GM19193 (cell line): ENCODE results near the gene ZNF385A.

Source experiments
- POLR2A ChIP-seq: IDR thresholded peaks from 4 replicates; pipeline ENCODE4 v1.6.1; 2011; ENCODE audit not compliant: insufficient read depth, insufficient read length; ENCODE audit errors: extremely low read depth

The ZNF385A gene

DNA sequence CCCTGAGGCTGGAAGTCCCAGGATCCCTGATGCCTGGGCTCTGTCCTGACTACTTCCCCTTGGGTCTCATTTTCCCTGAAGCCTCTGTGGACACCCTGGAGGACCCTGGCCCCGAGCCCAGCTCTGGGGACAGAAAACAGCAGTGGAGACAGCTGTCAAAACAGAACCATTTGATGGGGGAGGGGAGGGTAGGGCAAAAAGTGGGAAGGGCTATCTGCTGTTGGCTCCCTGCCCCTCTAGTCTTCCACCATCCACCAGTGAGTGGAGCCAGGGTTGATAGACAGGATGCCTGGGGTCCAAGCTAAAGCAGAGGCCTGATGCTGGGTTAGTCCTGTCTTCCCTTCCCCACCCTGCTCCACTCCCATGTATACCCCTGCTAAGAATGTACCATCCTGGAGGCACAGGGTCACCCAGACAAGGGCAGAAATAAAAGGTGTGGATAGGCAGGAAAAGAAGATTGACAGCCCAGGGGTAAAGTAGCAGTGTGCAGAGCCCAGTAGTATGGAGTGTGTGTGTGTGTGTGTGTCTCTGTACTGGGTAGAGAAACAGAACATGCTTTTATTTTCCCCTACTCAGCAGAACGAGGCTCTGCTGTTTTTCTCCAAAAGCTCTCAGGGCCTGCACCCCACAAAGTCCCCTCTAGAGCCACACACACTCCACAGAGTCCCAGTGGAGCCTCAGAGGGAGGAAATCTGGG, 9.8 kb downstream of the ZNF385A start:
- no peak for TF ChIP-seq POLR2A

DNA sequence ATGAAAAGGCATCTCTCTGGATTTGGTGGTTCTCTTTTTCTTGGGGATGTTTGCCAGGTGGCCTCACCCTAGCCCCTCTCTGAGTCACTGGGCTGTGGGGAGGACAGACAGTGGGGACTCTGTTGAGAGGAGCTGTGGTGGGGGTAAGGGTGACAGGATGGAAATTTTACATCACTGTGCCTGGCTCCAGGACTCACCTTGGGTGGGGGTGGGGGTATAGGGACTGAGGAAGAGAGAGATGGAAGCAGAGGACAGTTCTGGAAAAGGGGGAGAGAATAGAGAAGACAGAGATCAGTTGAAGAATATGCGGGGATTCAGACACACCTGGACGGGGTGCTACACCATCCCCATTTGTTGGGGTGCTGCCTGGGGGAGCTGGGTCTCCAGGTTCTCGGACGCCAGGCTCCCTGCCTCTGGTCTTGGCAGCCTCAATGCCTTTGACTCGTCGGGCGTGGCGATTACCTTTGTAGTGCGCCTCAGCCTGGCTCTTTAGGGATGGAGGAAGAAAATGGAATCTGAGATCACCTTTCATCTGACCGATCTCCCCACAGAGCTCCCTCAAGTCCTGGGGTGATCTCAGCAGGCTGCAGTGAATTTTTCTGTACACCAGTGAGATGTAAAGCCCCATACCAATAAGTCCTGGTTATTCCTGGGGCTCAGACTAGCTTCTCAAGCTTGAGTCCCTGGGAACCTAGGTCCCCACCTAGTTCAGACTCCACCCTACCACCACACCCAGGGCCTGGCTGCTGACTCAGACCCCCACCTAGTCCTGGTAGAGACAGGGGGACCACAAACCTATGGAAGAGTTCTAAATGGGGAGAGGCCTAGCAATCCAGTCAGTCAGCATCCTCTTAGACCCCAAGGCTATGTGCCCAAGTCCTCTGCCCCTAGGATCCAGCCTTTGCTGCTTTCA, 10.6 kb downstream of the ZNF385A start:
- no peak for TF ChIP-seq POLR2A

DNA sequence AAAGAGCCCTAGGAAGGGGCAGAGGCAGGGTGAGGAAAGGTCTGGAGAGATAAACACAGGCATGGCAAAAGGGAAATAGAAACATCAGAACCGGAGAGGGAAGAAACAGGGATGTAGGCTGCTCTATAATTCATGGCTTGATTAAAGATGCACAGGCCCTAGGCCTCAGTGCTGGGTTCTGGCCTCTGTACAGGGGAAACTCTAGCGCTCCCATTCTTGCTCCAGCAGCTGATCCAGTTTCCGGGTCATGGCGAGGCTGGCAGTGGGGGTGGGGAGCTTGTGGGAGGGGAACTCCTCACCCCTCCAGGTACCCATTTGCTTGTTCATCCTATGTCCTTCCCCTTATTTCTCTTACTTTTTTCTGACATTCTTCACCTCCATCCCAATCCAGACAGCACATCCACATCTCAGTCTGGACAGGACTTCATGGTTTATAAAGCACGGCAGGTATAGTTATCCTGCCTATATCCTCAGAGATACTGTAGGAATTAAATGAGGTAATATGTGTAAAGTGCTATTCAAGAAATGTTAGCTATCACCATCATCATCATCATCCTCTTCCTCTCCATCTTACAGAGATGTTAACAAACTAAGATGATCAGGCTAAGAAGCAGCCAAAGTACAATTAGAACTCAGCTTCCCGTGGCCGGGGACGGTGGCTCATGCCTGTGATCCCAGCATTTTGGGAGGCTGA, 12.3 kb downstream of the ZNF385A start:
- TF ChIP-seq POLR2A, result no peak

DNA sequence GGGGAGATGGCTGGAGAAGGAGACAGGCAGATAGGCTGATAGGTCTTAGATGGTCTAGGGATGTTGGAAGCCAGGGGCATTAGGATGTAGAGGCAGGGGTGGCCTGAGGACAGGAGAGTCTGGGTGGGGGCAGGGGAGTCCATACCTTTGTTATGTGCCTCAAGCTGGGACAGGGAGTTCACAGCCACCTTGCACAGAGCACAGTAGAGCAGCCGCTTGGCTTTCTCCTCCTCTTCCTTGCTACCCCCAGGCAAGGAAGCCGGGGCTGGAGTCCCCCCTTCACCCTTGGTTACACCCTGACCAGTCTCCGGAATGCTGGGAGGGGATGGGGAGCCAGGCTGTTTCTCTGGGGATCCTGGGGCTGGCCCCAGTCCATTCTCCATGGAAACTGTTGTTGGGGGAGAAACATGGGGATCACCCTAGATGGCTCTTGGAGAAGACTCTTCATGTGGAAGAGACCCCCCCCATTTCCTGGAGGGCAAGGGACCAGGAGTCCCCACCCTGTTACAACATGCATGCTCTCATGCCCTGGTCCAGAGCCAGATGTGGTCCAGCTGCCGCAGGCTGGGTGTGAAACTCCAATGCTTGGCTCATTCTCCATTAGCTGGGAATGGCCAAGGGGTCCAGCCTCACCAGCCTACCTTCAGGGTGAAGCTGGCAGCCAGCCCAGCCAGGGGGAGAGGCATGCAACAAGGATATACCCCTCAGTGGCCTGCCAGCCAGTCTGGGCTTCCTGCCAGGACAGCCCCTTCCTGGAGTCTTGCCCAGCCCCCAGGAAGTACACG, 13.0 kb downstream of the ZNF385A start:
- TF ChIP-seq POLR2A, result no peak

DNA sequence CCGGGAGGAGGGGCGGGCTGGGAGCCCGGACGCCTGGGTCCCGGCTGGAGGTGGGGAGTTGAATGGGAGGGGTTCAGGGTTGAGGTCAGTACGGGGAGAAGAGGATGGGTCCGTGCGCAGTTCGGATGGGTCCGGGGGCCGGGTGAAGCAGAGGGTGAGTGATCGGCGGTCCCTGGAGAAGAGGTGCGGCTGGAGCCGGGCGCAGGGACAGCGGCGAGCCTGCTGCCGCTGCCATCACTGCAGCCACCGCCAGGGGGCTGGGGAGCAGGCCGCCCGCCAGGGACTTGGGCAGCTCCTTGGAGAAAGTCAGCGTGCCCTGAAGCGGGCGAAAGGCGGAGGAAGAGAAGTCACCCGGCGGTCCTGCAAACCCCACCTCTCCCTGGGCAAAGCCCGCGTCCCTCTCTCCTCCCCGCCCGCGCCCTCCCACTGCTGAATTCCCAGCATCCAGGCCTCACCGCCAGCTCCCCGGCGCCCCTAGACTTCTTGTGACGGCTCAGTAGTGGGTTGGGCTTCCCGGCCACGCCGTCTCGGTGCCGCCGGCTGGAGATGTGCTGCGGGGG, 14.3 kb downstream of the ZNF385A start:
- TF ChIP-seq POLR2A, result no peak

DNA sequence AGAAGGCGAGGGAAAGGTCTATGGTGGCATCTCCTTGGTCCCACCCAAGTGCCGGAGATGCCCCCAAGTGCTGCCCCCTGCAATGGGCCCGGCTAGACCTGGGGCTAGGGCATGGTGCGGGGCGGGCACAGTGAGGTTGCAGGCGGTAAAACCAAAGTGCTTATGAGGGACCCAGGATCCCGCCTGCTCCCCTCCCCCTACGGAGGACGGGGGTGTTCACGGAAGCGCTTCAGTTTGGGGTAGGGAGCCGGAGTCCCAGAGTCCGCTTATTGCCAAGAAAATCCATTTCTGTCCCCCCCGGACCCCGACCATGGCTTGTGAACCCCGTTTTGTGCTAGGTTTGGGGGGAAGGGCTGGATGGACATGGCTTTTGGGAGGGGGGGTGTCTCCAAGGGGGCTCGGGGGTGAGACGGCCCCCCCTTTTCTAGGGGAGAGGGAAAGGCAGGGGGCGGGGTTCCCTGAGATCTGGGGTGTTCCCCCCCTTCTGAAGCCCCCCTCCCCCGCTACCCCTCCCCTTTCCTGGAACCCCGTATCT, 14.9 kb downstream of the ZNF385A start:
- no peak for TF ChIP-seq POLR2A

DNA sequence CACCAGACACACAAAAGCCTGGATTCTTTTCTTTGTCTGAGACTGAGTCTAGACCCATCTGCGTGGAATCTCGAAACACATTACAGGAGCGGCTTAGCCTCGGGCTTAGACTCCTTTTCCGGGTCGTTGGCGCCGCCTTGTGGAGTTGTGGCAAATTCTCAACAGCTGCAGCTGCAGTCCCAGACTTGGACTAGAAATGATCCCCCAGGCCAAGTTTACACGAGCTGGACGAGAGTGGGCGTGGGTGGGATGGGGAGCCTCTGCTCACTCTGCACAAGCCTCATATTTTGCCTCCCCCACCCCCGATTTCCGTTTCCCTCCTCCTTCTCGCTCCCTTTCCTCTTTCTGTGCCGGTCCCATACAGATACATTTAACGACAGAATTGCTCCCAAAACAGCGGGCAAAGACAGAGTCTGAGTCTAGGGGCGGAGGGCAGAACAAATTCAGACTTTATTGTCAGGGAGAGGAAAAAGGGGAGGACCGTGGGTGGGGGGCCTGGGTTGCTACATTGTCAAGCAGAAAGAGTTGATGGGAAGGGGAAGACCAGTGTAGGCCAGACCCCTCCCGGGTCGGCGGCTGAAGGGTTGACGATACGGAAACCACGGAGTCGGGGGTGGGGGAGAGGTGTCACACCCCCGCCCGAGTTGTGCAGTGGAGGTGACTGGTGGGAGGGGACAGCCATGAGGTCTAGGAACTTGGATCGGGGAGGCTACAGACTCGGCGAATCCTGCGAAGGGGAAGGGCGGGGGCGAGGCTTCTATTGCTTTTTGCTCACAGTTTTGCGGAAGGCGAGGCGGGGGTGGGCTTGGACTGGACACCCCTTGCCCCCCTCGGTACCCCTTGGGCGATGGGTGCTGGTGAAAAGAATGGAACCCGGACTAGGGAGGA, 15.6 kb downstream of the ZNF385A start:
- TF ChIP-seq POLR2A, result no peak

DNA sequence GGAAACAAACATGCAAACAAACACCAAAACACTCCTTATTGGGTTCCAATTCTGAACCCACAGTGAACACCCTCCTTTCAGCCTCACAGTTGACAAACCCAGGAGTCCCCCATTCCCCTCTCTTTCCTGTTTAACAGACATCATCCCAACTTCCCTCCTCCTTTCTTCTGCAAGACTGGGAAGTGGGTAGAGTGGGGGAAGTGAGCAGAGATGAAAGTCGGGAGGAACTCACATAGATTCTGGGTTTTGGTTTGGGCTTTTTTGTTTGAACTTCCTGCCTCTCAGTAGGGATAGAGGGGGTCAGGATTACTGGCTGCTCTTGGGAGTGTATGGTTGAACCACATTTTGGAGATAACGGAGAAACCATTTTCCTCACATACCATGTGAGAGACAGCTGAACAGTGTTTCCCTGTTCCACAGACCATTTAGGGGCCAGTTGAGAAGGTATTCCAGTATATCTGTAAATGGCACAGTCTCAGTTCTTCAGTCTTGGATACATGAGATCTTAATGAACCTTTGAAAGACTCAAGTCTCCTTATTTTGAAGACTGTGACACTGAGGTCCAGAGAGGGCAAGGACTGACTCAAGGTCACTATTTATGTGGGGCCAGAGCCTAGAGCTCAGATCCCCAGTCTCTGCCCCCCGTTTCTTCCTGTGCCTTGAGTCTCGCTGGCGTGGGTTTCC, 16.4 kb downstream of the ZNF385A start:
- TF ChIP-seq POLR2A, result no peak

DNA sequence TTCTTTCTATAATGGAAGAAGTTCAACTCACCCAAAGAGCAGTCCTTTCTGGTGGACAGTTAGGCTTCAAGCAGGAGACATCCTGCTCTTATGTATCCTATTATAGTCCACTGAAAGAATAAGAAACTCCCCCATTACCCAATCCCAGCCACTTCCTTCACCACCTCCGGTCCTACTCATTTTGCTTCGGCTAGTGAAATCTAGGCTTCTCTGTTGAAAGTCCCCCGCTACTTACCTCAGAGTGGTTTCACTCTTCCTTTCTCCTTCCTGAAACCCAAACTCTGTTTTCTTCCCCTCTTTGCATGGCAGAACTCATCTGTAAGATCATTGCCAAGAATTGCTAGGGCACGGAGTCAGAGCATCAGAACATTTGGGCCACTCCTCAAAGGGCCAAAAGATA, 20.1 kb downstream of the ZNF385A start, which contains the start of gene GPR84:
GPR84 (minus strand) TSS at position 74 of the 400 bp plus-strand sequence. CDS start 635 bp downstream, outside the sequence.
- peak; percentile 27 for TF ChIP-seq POLR2A

DNA sequence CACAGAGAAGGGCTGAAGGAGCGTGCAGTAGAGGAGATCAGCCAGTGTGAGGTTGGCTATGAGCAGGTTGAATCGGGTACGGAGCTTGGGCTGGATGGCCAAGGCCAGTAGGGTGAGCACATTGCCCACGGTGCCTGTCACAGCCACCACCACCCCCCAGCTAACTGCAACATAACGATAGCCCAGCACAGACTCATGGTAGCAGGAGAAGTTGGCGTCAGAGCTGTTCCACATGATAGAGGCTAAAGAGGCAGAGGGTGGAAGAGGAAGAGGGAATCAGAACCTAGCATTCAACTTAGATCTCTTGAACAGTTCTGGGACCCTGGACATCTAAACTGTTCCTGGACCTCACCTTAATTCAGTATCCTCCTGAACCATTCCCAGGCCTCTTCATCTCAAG, 20.9 kb downstream of the ZNF385A start:
- no peak for TF ChIP-seq POLR2A

DNA sequence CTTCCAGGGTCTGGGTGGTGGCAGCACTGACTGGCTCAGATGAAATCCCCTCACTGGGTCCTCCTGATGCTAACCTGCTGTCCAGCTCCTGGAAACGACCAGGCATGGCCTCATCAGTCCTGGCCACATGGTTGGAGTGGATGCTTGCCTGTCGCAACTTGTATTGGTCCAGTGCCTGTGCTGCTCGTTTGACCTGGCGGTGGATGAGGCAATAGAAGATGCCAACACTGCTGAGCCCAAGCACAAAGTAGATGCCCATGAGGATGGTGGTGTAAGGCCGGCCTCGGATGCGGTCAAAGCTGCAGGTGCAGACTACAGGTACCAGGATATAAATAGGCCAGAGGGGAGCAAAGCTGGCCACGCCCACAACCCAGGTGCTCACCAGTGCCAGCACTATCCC, 21.5 kb downstream of the ZNF385A start:
- no peak for TF ChIP-seq POLR2A

DNA sequence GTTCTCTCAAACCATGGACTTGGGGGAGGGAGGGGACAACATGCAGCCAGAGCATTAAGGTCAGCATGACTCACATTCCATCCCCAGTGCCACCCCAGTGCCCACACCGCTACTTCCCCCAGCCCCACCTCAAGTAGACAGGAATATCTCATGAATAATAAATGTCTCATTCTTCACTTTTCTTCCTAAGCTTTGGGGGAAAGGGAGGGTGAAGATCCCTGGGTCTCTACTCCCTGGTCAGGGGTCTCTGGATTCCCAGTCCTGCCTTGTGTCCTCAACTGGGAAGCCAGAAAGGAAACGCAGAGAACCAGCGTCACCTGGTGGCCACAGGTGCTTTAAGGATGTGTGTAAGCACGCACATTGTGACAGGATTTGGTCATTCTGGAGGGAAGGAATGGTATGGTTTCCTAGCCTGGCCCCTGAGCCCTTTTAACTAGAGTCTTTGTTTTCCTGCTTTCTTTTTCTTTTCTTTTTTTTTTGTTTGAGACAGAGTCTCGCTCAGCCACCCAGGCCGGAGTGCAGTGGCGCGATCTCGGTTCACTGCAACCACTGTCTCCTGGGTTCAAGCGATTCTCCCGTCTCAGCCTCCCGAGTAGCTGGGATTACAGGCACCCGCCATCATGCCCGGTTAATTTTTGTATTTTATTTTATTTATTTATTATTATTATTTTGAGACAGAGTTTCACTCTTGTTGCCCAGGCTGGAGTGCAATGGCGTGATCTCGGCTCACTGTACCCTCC, 23.6 kb downstream of the ZNF385A start:
- no peak for TF ChIP-seq POLR2A
